ENCODE results near the gene FAM13B.

Gene FAM13B

GRCh38 chr5:137935694-137936093, 97.2 kb downstream of the FAM13B start:
- Histone ChIP-seq H3K4me3 (ENCODE audit: low read depth, low read length) (no peak overlapping the region), H4K12ac (ENCODE audit: low read depth, low read length) (no peak overlapping the region), H3K79me2 (ENCODE audit: control insufficient read depth, insufficient read depth, low read length, poor library complexity) (no peaks in the 10 kb centered on the region), H3K18ac (ENCODE audit: low read length) (no peak overlapping the region), H3K27ac (ENCODE audit: low read depth, low read length) (no peak overlapping the region), H4K91ac (ENCODE audit: low read depth, low read length) (no peak overlapping the region), H2AK5ac (ENCODE audit: low read length) (no peak overlapping the region), H3K9me3 (ENCODE audit: insufficient read depth, low read depth, low read length) (no peaks in the 10 kb centered on the region), H3K4me1 (ENCODE audit: control insufficient read depth in 1 of 2, insufficient read depth in 2 of 2, low read length in 2 of 2) (no peaks in the 10 kb centered on the region), H2BK5ac (ENCODE audit: low read depth, low read length, poor library complexity) (no peak overlapping the region), H2BK120ac (ENCODE audit: insufficient read depth, low read length, poor library complexity) (no peak overlapping the region), H3K4me2 (ENCODE audit: low read length) (no peak overlapping the region), H2BK12ac (ENCODE audit: low read length) (no peak overlapping the region), H3K23ac (ENCODE audit: low read length) (no peak overlapping the region), H3K14ac (ENCODE audit: low read length) (no peak overlapping the region), H3K36me3 (ENCODE audit: control insufficient read depth in 1 of 2, insufficient read depth in 2 of 2, low read length in 2 of 2) (peaks cover under 1 to 14% of the 10 kb centered on the region in 2 experiments), H4K8ac (ENCODE audit: low read depth, low read length) (no peak overlapping the region), H3K4ac (ENCODE audit: low read depth, low read length) (no peak overlapping the region), H3K27me3 (ENCODE audit: insufficient read depth, low read length) (no peaks in the 10 kb centered on the region), H3K79me1 (ENCODE audit: low read length) (no peaks in the 10 kb centered on the region), H2AFZ (ENCODE audit: insufficient read depth, low read length, poor library complexity) (no peak overlapping the region), H3K9ac (ENCODE audit: low read length) (no peak overlapping the region)
- no peak for DNase-seq
- whole genome bisulfite sequencing (ENCODE audit: extremely low coverage, insufficient coverage, insufficient read length) = no CpG with 5 or more reads among the region's 3 CpGs

DNA sequence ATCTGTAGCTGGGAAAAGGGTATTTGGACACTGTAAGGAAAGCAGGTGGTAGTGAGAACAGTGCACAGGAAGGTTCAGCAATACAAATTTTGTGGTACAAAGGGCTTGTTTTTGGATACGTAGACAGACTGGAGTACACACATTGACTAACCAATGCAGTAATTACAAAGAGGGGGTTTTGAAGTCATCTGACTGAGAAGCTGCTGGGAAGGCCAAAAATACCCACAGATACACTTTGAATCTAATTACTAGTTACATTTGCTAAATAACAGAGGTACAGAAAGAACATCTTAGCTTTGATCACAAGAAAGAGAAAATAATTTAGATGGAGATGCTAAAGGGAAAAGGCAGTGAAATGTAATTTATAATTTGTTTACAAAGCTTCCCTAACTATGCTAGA, 97.7 kb downstream of the FAM13B start:
- no peak overlapping the region for H2AK5ac ChIP-seq (ENCODE audit: low read length)
- no peaks in the 10 kb centered on the region for H3K79me1 ChIP-seq (ENCODE audit: low read length)
- no peak overlapping the region for H2AFZ ChIP-seq (ENCODE audit: insufficient read depth, low read length, poor library complexity)
- H3K4ac ChIP-seq (ENCODE audit: low read depth, low read length) = no peak overlapping the region
- no peak overlapping the region for H2BK12ac ChIP-seq (ENCODE audit: low read length)
- no peak overlapping the region for H4K91ac ChIP-seq (ENCODE audit: low read depth, low read length)
- H3K4me1 ChIP-seq (ENCODE audit: control insufficient read depth in 1 of 2, insufficient read depth in 2 of 2, low read length in 2 of 2) = no peaks in the 10 kb centered on the region
- no peak for DNase-seq
- no peak overlapping the region for H4K8ac ChIP-seq (ENCODE audit: low read depth, low read length)
- H3K27ac ChIP-seq (ENCODE audit: low read depth, low read length) = no peak overlapping the region
- peaks cover 0 to 14% of the 10 kb centered on the region in 2 experiments for H3K36me3 ChIP-seq (ENCODE audit: control insufficient read depth in 1 of 2, insufficient read depth in 2 of 2, low read length in 2 of 2)
- no peak overlapping the region for H3K23ac ChIP-seq (ENCODE audit: low read length)
- no peak overlapping the region for H3K18ac ChIP-seq (ENCODE audit: low read length)
- H4K12ac ChIP-seq (ENCODE audit: low read depth, low read length) = no peak overlapping the region
- no peak overlapping the region for H2BK120ac ChIP-seq (ENCODE audit: insufficient read depth, low read length, poor library complexity)
- H3K9me3 ChIP-seq (ENCODE audit: insufficient read depth, low read depth, low read length) = no peaks in the 10 kb centered on the region
- H3K9ac ChIP-seq (ENCODE audit: low read length) = no peak overlapping the region
- no peak overlapping the region for H3K14ac ChIP-seq (ENCODE audit: low read length)
- no CpG with 5 or more reads among the region's 1 CpG for WGBS (ENCODE audit: extremely low coverage, insufficient coverage, insufficient read length)
- H3K79me2 ChIP-seq (ENCODE audit: control insufficient read depth, insufficient read depth, low read length, poor library complexity) = no peaks in the 10 kb centered on the region
- H3K4me3 ChIP-seq (ENCODE audit: low read depth, low read length) = no peak overlapping the region
- no peaks in the 10 kb centered on the region for H3K27me3 ChIP-seq (ENCODE audit: insufficient read depth, low read length)
- H2BK5ac ChIP-seq (ENCODE audit: low read depth, low read length, poor library complexity) = no peak overlapping the region
- H3K4me2 ChIP-seq (ENCODE audit: low read length) = no peak overlapping the region

DNA sequence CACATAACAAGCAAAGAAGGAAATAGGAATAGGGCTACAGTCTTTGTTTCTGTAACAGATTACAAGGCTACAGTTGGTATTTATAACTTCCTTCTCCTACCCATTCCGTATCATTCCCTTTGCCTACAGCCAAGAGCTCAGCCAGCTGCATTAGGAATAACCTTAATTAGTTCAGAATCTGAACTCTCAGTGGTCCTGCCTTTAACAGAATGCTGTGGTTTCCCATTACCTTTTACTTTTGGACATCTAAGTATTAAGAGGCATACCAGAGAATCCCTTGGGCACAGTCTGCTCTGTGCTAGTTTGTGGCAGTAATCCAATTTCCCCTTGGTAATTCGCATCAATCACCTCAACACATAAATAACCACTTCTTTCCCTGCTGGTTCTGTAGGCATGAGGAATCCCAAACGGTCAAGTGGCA, 99.4 kb downstream of the FAM13B start:
- Histone ChIP-seq H3K4ac (ENCODE audit: low read depth, low read length) (no peak overlapping the region), H3K9ac (ENCODE audit: low read length) (no peak overlapping the region), H3K9me3 (ENCODE audit: insufficient read depth, low read depth, low read length) (no peaks in the 10 kb centered on the region), H3K4me3 (ENCODE audit: low read depth, low read length) (no peak overlapping the region), H3K79me2 (ENCODE audit: control insufficient read depth, insufficient read depth, low read length, poor library complexity) (no peaks in the 10 kb centered on the region), H2BK5ac (ENCODE audit: low read depth, low read length, poor library complexity) (no peak overlapping the region), H3K14ac (ENCODE audit: low read length) (no peak overlapping the region), H4K91ac (ENCODE audit: low read depth, low read length) (no peak overlapping the region), H4K12ac (ENCODE audit: low read depth, low read length) (no peak overlapping the region), H3K27me3 (ENCODE audit: insufficient read depth, low read length) (no peaks in the 10 kb centered on the region), H2BK12ac (ENCODE audit: low read length) (no peak overlapping the region), H3K27ac (ENCODE audit: low read depth, low read length) (no peak overlapping the region), H3K4me1 (ENCODE audit: control insufficient read depth in 1 of 2, insufficient read depth in 2 of 2, low read length in 2 of 2) (no peaks in the 10 kb centered on the region), H3K36me3 (ENCODE audit: control insufficient read depth in 1 of 2, insufficient read depth in 2 of 2, low read length in 2 of 2) (peaks cover 5 to 7% of the 10 kb centered on the region in 2 experiments), H3K4me2 (ENCODE audit: low read length) (no peak overlapping the region), H2AFZ (ENCODE audit: insufficient read depth, low read length, poor library complexity) (no peak overlapping the region), H2BK120ac (ENCODE audit: insufficient read depth, low read length, poor library complexity) (no peak overlapping the region), H2AK5ac (ENCODE audit: low read length) (no peak overlapping the region), H3K18ac (ENCODE audit: low read length) (no peak overlapping the region), H4K8ac (ENCODE audit: low read depth, low read length) (no peak overlapping the region), H3K79me1 (ENCODE audit: low read length) (no peaks in the 10 kb centered on the region), H3K23ac (ENCODE audit: low read length) (no peak overlapping the region)
- no peak for DNase-seq
- WGBS (ENCODE audit: extremely low coverage, insufficient coverage, insufficient read length) = no CpG with 5 or more reads among the region's 3 CpGs

DNA sequence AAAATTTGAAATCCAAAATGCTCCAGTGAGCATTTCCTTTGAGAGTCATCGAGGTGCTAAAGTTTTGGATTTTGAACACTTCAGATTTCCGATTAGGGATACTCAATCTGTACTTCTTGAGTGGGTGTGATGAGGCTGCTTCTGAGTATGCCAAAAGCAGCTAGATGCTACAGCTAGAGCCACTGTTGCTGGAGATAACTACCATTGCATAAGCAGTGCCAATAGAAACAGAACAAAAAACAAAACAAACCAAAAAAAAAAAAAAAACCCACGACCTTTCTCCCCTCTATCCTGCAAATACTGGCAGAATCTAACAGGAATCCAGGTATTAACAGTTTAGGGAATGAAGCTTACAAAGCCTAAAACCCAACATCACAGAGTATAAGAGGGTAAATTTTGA, 100.1 kb downstream of the FAM13B start:
- Histone ChIP-seq H3K9me3 (ENCODE audit: insufficient read depth, low read depth, low read length) (no peaks in the 10 kb centered on the region), H3K9ac (ENCODE audit: low read length) (no peak overlapping the region), H3K4me3 (ENCODE audit: low read depth, low read length) (no peak overlapping the region), H3K14ac (ENCODE audit: low read length) (no peak overlapping the region), H2BK5ac (ENCODE audit: low read depth, low read length, poor library complexity) (no peak overlapping the region), H2AK5ac (ENCODE audit: low read length) (no peak overlapping the region), H2BK120ac (ENCODE audit: insufficient read depth, low read length, poor library complexity) (no peak overlapping the region), H2AFZ (ENCODE audit: insufficient read depth, low read length, poor library complexity) (no peak overlapping the region), H2BK12ac (ENCODE audit: low read length) (no peak overlapping the region), H3K27me3 (ENCODE audit: insufficient read depth, low read length) (no peaks in the 10 kb centered on the region), H3K4me2 (ENCODE audit: low read length) (no peak overlapping the region), H3K27ac (ENCODE audit: low read depth, low read length) (no peak overlapping the region), H3K4me1 (ENCODE audit: control insufficient read depth in 1 of 2, insufficient read depth in 2 of 2, low read length in 2 of 2) (no peaks in the 10 kb centered on the region), H3K23ac (ENCODE audit: low read length) (no peak overlapping the region), H4K12ac (ENCODE audit: low read depth, low read length) (no peak overlapping the region), H3K79me1 (ENCODE audit: low read length) (no peaks in the 10 kb centered on the region), H3K36me3 (ENCODE audit: control insufficient read depth in 1 of 2, insufficient read depth in 2 of 2, low read length in 2 of 2) (peaks cover 7 to 8% of the 10 kb centered on the region in 2 experiments), H3K4ac (ENCODE audit: low read depth, low read length) (no peak overlapping the region), H4K8ac (ENCODE audit: low read depth, low read length) (no peak overlapping the region), H3K18ac (ENCODE audit: low read length) (no peak overlapping the region), H3K79me2 (ENCODE audit: control insufficient read depth, insufficient read depth, low read length, poor library complexity) (no peaks in the 10 kb centered on the region), H4K91ac (ENCODE audit: low read depth, low read length) (no peak overlapping the region)
- DNase-seq = no peak
- no CpG with 5 or more reads among the region's 3 CpGs for WGBS (ENCODE audit: extremely low coverage, insufficient coverage, insufficient read length)
